Osteoblast (primary cell): Measurements from ENCODE around the gene PACRGL. TPM values are rescaled to one million over a fixed set of nuclear protein-coding genes. Genes with fewer than 3 reads are reported as not detected.

ENCODE experiments used
- DNase-seq: peaks from one replicate; pipeline ENCODE4 v3.0.0; 2011; ENCODE audit warnings: low spot score, mixed read lengths; ENCODE audit not compliant: insufficient read length; ENCODE audit errors: missing footprints
- H2AFZ ChIP-seq: 2 replicates; pipeline ENCODE4 v1.6.0; 2011; ENCODE audit warnings: mild to moderate bottlenecking, low read length
- H3K27ac ChIP-seq: 2 replicates; pipeline ENCODE4 v1.5.1; 2011; ENCODE audit warnings: mild to moderate bottlenecking, low read depth, low read length, moderate library complexity
- H3K27me3 ChIP-seq: 2 replicates; pipeline ENCODE4 v1.6.0; 2012; ENCODE audit warnings: mild to moderate bottlenecking, control low read depth, inconsistent platforms, low read length, moderate library complexity; ENCODE audit not compliant: insufficient read depth
- H3K36me3 ChIP-seq: 2 replicates; pipeline ENCODE4 v1.5.1; 2011; ENCODE audit warnings: mild to moderate bottlenecking, low read length, control low read depth, moderate library complexity; ENCODE audit not compliant: insufficient read depth
- H3K4me1 ChIP-seq: 2 replicates; pipeline ENCODE4 v1.5.1; 2011; ENCODE audit warnings: mild to moderate bottlenecking, low read length, control low read depth, moderate library complexity; ENCODE audit not compliant: insufficient read depth
- H3K4me2 ChIP-seq: 2 replicates; pipeline ENCODE4 v1.6.0; 2011; ENCODE audit warnings: mild to moderate bottlenecking, low read length; ENCODE audit not compliant: insufficient read depth
- H3K4me3 ChIP-seq: fragments of 200-600 bp; sonication (generic); 3 replicates; pipeline ENCODE4 v1.5.1; 2012; ENCODE audit warnings: mild to moderate bottlenecking, low read length, inconsistent platforms; ENCODE audit not compliant: insufficient read depth
- H3K79me2 ChIP-seq: 2 replicates; pipeline ENCODE4 v1.6.0; 2012; ENCODE audit warnings: mild to moderate bottlenecking, low read length, control low read depth, inconsistent platforms; ENCODE audit not compliant: insufficient read depth
- H3K9me3 ChIP-seq: 2 replicates; pipeline ENCODE4 v1.5.1; 2011; ENCODE audit warnings: low read depth, low read length, control low read depth
- H4K20me1 ChIP-seq: 2 replicates; pipeline ENCODE4 v1.6.0; 2012; ENCODE audit warnings: mild to moderate bottlenecking, low read length, control low read depth; ENCODE audit not compliant: insufficient read depth
- CTCF ChIP-seq: IDR thresholded peaks from 2 replicates; pipeline ENCODE4 v1.5.1; 2011; ENCODE audit warnings: mild to moderate bottlenecking, low read depth, low read length, moderate library complexity; ENCODE audit errors: extremely low read depth
- total RNA-seq: library from RNA; depleted of rRNA; stranded (reverse); fragments of >200 nt; gene quantifications from 2 replicates; pipeline ENCODE4 v1.2.3, GENCODE V29; 2012

PACRGL gene
- total RNA-seq, 1 donor: 27.5 TPM

GRCh38 chr4:20678400-20678799 lies 21.9 kb upstream of the PACRGL start:
- peaks cover 13% of the 10 kb centered on the region for H3K27me3 ChIP-seq
- no peak overlapping the region for H3K4me2 ChIP-seq
- H2AFZ ChIP-seq: no peak overlapping the region
- no peaks in the 10 kb centered on the region for H4K20me1 ChIP-seq
- no peak overlapping the region for H3K4me3 ChIP-seq
- H3K9me3 ChIP-seq: no peaks in the 10 kb centered on the region
- no peaks in the 10 kb centered on the region for H3K36me3 ChIP-seq
- H3K79me2 ChIP-seq: no peaks in the 10 kb centered on the region
- no peak for TF ChIP-seq CTCF
- H3K4me1 ChIP-seq: peaks cover 10% of the 10 kb centered on the region
- no peak overlapping the region for H3K27ac ChIP-seq
- no peak for DNase-seq

GRCh38 chr4:20679951-20680350 lies 20.3 kb upstream of the PACRGL start:
- peaks cover 13% of the 10 kb centered on the region for H3K27me3 ChIP-seq
- no peak overlapping the region for H3K27ac ChIP-seq
- DNase-seq: peak; percentile 34
- H2AFZ ChIP-seq: no peak overlapping the region
- H3K4me1 ChIP-seq: peaks cover 10% of the 10 kb centered on the region
- no peaks in the 10 kb centered on the region for H3K36me3 ChIP-seq
- no peak overlapping the region for H3K4me3 ChIP-seq
- no peaks in the 10 kb centered on the region for H3K79me2 ChIP-seq
- no peak for TF ChIP-seq CTCF
- H3K4me2 ChIP-seq: peak overlapping the region; percentile 45
- H3K9me3 ChIP-seq: no peaks in the 10 kb centered on the region
- H4K20me1 ChIP-seq: no peaks in the 10 kb centered on the region

- Histone ChIP-seq H3K4me1 (peaks cover 10% of the 10 kb centered on the region), H3K27me3 (peaks cover 8% of the 10 kb centered on the region), H3K36me3 (no peaks in the 10 kb centered on the region), H3K4me2 (no peak overlapping the region), H2AFZ (no peak overlapping the region), H3K4me3 (no peak overlapping the region), H4K20me1 (no peaks in the 10 kb centered on the region), H3K79me2 (no peaks in the 10 kb centered on the region), H3K9me3 (no peaks in the 10 kb centered on the region), H3K27ac (no peak overlapping the region)
- no peak for DNase-seq
- no peak for TF ChIP-seq CTCF
Observed at GRCh38 chr4:20680736-20681135, 19.5 kb upstream of the PACRGL start.

GRCh38 chr4:20681271-20681670 lies 19.0 kb upstream of the PACRGL start:
- Histone ChIP-seq H3K27ac (no peak overlapping the region), H3K4me3 (no peak overlapping the region), H2AFZ (no peak overlapping the region), H3K36me3 (no peaks in the 10 kb centered on the region), H3K9me3 (no peaks in the 10 kb centered on the region), H3K27me3 (peaks cover 8% of the 10 kb centered on the region), H4K20me1 (no peaks in the 10 kb centered on the region), H3K4me1 (peaks cover 10% of the 10 kb centered on the region), H3K79me2 (no peaks in the 10 kb centered on the region), H3K4me2 (no peak overlapping the region)
- TF ChIP-seq CTCF: no peak
- no peak for DNase-seq
